Measurements from ENCODE around the gene FMNL2.
A peak's percentile ranks its signal among the peaks of the same experiment; 100 is the strongest.

Gene FMNL2

GRCh38 chr2:152427902-152428301 is 92.9 kb downstream of the FMNL2 start:
- DNase-seq = no peak

GRCh38 chr2:152428800-152429582 is 94.0 kb downstream of the FMNL2 start:
- DNase-seq = no peak

GRCh38 chr2:152430876-152431275 is 95.9 kb downstream of the FMNL2 start:
- DNase-seq = no peak

- DNase-seq = no peak
These were observed 96.6 kb downstream of the FMNL2 start for GRCh38 chr2:152431370-152432098.

GRCh38 chr2:152432206-152432653 is 97.3 kb downstream of the FMNL2 start:
- DNase-seq = peak; percentile 96 to 97

- no peak for DNase-seq
These were observed 97.8 kb downstream of the FMNL2 start for GRCh38 chr2:152432765-152433164.

GRCh38 chr2:152433289-152433688 is 98.3 kb downstream of the FMNL2 start:
- peak; percentile 63 to 81 for DNase-seq

GRCh38 chr2:152433791-152434190 is 98.8 kb downstream of the FMNL2 start:
- no peak for DNase-seq

- no peak for DNase-seq
These were observed 99.6 kb downstream of the FMNL2 start for GRCh38 chr2:152434395-152435182.

GRCh38 chr2:152436148-152436547 is 101.2 kb downstream of the FMNL2 start:
- no peak for DNase-seq

- DNase-seq = no peak
These were observed 102.5 kb downstream of the FMNL2 start for GRCh38 chr2:152437276-152438108.

- DNase-seq = no peak
These were observed 105.1 kb downstream of the FMNL2 start for GRCh38 chr2:152440049-152440448.

- no peak for DNase-seq
These were observed 105.5 kb downstream of the FMNL2 start for GRCh38 chr2:152440460-152440859.

GRCh38 chr2:152441961-152442360 is 107.0 kb downstream of the FMNL2 start:
- DNase-seq = no peak

GRCh38 chr2:152443771-152444170 is 108.8 kb downstream of the FMNL2 start:
- no peak for DNase-seq

- no peak for DNase-seq
These were observed 109.5 kb downstream of the FMNL2 start for GRCh38 chr2:152444448-152444847.

GRCh38 chr2:152445375-152445774 is 110.4 kb downstream of the FMNL2 start:
- no peak for DNase-seq

GRCh38 chr2:152445791-152446201 is 110.8 kb downstream of the FMNL2 start:
- peak; percentile 79 to 93 for DNase-seq

GRCh38 chr2:152446213-152446612 is 111.2 kb downstream of the FMNL2 start:
- no peak for DNase-seq

GRCh38 chr2:152447897-152448296 is 112.9 kb downstream of the FMNL2 start:
- DNase-seq = no peak

- DNase-seq = no peak
These were observed 113.6 kb downstream of the FMNL2 start for GRCh38 chr2:152448606-152449005.

- DNase-seq = no peak
These were observed 114.6 kb downstream of the FMNL2 start for GRCh38 chr2:152449578-152449977.

Data from inflammatory macrophage treated with lipopolysaccharide for 1 hour (primary cell).